Measurements from ENCODE around the gene ZNF222.
A peak's percentile ranks its signal among the peaks of the same experiment; 100 is the strongest.

ZNF222 gene

DNA sequence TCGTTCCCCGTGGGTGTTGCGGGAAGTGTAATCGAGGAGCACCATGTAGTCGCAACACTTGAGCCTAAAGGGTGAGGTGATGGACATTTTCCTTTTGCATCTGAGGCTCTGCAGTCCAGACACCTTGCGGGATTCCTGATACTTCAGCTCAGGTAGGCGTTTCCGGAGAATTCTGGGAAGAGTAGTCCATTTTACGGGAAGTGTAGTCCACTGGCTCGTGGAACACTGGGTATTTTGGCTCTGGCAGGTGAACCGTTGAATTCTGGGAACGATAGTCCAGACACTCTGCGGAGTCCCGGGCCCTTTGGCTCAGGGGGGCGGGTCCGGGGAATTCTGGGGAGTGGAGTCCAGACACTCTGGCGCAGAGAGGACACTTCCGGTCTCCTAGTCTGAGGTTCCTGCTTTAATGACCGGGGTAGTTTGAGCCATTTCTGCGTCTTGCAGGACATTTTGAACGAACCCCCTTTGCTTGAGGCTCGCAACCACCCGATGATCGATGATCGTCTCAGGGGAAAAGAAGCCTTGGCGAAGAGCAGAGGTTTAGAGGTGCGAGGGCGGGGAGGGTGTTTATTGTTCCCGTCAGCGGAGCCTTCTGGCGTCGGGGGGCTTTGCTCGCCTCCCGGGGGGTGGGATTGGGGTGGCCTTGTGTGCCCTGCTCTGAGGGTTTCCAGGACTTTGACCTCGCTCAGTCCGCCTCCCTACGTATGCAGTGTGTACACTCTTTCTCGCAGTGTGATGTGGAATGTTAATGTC, 26.6 kb downstream of the ZNF222 start, which contains the start of gene ZNF223:
Gene ZNF223 (plus strand): TSS at position 387 of the 753 bp plus-strand sequence. CDS start 3,141 bp downstream, outside the sequence.
- H3K27me3 ChIP-seq (ENCODE audit: control insufficient read depth, insufficient read depth, low read length), result no peaks in the 10 kb centered on the region; the same call in 1 of the 2 replicates
- H3K9ac ChIP-seq (ENCODE audit: low read depth, low read length), result peak within 1 kb of the TSS; percentile 75
- peaks cover 4% of the 10 kb centered on the region for H3K4me1 ChIP-seq (ENCODE audit: control insufficient read depth, insufficient read depth, low read length)
- H3K4me3 ChIP-seq (ENCODE audit: low read depth, low read length), result peak within 1 kb of the TSS; percentile 95
- peak within 1 kb of the TSS; percentile 76 for H3K27ac ChIP-seq (ENCODE audit: low read depth, low read length)
- H3K9me3 ChIP-seq (ENCODE audit: control insufficient read depth, insufficient read depth, low read length), result no peaks in the 10 kb centered on the region
- peaks cover under 1% of the 10 kb centered on the region; the same call in 1 of the 2 replicates for H3K36me3 ChIP-seq (ENCODE audit: control insufficient read depth, insufficient read depth, low read length)

DNA sequence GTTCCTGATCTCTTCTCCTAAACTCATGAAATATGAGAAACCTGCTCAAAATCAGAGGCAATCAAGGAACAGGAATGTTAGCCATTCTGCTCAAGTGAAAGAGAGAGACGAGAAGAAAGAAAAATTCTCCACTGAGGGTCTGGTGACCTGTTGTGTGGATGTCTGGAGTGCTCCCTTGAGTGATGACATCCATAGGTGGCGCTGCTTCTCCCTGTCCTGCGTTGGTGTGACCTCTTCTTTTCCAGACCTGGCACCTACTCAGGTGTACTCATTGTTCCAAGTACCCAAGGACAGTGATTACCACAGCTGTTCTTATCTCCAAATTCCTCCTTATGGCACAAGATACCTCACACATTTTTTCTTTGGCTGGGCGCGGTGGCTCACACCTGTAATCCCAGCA, 30.7 kb downstream of the ZNF222 start:
- Histone ChIP-seq H3K36me3 (ENCODE audit: control insufficient read depth, insufficient read depth, low read length) (peaks cover 35% of the 10 kb centered on the region), H3K4me3 (ENCODE audit: low read depth, low read length) (no peak overlapping the region), H3K9me3 (ENCODE audit: control insufficient read depth, insufficient read depth, low read length) (no peaks in the 10 kb centered on the region), H3K27me3 (ENCODE audit: control insufficient read depth, insufficient read depth, low read length) (no peaks in the 10 kb centered on the region), H3K27ac (ENCODE audit: low read depth, low read length) (no peak overlapping the region), H3K9ac (ENCODE audit: low read depth, low read length) (no peak overlapping the region), H3K4me1 (ENCODE audit: control insufficient read depth, insufficient read depth, low read length) (peaks cover 4% of the 10 kb centered on the region)

DNA sequence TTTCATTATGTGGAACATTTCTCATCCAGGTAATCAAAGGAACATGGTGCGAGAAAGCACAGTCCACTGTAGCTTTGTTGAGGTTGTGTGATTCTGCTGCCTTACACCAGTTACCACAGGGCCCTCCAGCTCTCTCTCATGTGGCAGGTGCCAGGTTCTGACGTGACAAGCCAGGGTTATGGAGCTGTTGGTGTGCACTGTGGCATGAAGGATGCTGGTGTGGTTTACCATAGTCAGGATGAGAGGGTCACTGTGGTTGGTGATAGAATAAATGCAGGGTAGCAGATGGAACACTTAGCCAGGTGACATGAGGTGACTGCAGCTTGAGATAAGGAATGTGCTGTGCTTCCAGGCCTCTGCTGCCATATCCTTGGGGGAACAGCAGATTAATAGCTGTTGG, 34.0 kb downstream of the ZNF222 start:
- Histone ChIP-seq H3K9me3 (ENCODE audit: control insufficient read depth, insufficient read depth, low read length) (no peaks in the 10 kb centered on the region), H3K4me1 (ENCODE audit: control insufficient read depth, insufficient read depth, low read length) (no peaks in the 10 kb centered on the region), H3K36me3 (ENCODE audit: control insufficient read depth, insufficient read depth, low read length) (peaks cover 69% of the 10 kb centered on the region), H3K27me3 (ENCODE audit: control insufficient read depth, insufficient read depth, low read length) (no peaks in the 10 kb centered on the region), H3K27ac (ENCODE audit: low read depth, low read length) (no peak overlapping the region), H3K9ac (ENCODE audit: low read depth, low read length) (no peak overlapping the region), H3K4me3 (ENCODE audit: low read depth, low read length) (no peak overlapping the region)

DNA sequence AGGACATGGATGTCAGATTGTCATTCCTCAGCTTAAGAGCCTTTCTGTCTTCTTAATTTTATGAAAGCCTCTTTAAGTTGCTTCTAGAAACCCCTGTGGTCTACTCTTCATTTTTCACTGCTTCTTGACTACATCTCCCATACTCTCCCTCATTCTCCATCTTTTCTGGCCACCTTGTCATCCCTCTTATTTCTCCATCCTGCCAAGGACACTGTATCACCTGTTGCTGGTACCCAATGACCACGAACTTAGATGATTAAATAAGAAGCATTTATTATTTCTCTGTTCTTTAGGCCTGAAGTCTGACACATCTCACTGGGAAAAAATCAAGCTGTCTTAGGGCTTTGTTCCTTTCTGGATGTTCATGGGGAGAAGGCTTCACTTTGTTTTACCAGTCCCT, 35.9 kb downstream of the ZNF222 start:
- Histone ChIP-seq H3K4me3 (ENCODE audit: low read depth, low read length) (no peak overlapping the region), H3K4me1 (ENCODE audit: control insufficient read depth, insufficient read depth, low read length) (no peaks in the 10 kb centered on the region), H3K9ac (ENCODE audit: low read depth, low read length) (no peak overlapping the region), H3K36me3 (ENCODE audit: control insufficient read depth, insufficient read depth, low read length) (peaks cover 84% of the 10 kb centered on the region), H3K27me3 (ENCODE audit: control insufficient read depth, insufficient read depth, low read length) (no peaks in the 10 kb centered on the region), H3K27ac (ENCODE audit: low read depth, low read length) (no peak overlapping the region), H3K9me3 (ENCODE audit: control insufficient read depth, insufficient read depth, low read length) (peaks cover 10% of the 10 kb centered on the region)

DNA sequence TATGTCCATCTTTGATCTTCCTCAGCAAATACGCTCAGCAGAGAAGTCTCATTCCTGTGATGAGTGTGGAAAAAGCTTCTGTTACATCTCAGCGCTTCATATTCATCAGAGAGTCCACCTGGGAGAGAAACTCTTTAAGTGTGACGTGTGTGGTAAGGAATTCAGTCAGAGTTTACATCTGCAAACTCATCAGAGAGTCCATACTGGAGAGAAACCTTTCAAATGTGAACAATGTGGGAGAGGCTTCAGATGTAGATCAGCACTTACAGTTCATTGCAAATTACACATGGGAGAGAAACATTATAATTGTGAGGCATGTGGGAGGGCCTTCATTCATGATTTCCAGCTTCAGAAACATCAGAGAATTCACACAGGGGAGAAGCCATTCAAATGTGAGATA, 41.1 kb downstream of the ZNF222 start:
- Histone ChIP-seq H3K27ac (ENCODE audit: low read depth, low read length) (no peak overlapping the region), H3K36me3 (ENCODE audit: control insufficient read depth, insufficient read depth, low read length) (peaks cover 66% of the 10 kb centered on the region), H3K4me3 (ENCODE audit: low read depth, low read length) (no peak overlapping the region), H3K9me3 (ENCODE audit: control insufficient read depth, insufficient read depth, low read length) (peaks cover 15% of the 10 kb centered on the region), H3K9ac (ENCODE audit: low read depth, low read length) (no peak overlapping the region), H3K4me1 (ENCODE audit: control insufficient read depth, insufficient read depth, low read length) (no peaks in the 10 kb centered on the region), H3K27me3 (ENCODE audit: control insufficient read depth, insufficient read depth, low read length) (no peaks in the 10 kb centered on the region)

DNA sequence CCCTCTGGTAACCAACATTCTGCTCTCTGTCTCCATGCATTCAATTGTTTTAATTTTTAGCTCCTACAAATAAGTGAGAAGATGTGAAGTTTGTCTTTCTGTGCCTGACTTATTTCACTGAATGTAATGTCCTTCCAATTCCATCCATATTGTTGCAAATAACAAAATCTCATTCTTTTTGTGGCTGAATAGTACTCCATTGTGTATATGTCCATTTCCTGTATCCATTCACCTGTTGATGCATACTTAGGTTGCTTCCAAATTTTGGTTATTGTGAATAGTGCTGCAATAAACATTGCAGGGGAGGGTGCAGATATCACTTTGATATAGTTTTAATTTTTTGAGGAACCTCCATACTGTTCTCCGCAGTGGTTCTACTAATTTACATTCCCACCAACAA, 44.2 kb downstream of the ZNF222 start:
- peaks cover 35% of the 10 kb centered on the region for H3K36me3 ChIP-seq (ENCODE audit: control insufficient read depth, insufficient read depth, low read length)
- H3K9me3 ChIP-seq (ENCODE audit: control insufficient read depth, insufficient read depth, low read length), result peaks cover 15% of the 10 kb centered on the region
- H3K4me3 ChIP-seq (ENCODE audit: low read depth, low read length), result no peak overlapping the region
- no peak overlapping the region for H3K9ac ChIP-seq (ENCODE audit: low read depth, low read length)
- H3K27me3 ChIP-seq (ENCODE audit: control insufficient read depth, insufficient read depth, low read length), result peaks cover 9% of the 10 kb centered on the region
- 0 out of 2 replicates have a peak, but pooled peaks cover 3% of the 10 kb centered on the region for H3K4me1 ChIP-seq (ENCODE audit: control insufficient read depth, insufficient read depth, low read length)
- no peak overlapping the region for H3K27ac ChIP-seq (ENCODE audit: low read depth, low read length)

DNA sequence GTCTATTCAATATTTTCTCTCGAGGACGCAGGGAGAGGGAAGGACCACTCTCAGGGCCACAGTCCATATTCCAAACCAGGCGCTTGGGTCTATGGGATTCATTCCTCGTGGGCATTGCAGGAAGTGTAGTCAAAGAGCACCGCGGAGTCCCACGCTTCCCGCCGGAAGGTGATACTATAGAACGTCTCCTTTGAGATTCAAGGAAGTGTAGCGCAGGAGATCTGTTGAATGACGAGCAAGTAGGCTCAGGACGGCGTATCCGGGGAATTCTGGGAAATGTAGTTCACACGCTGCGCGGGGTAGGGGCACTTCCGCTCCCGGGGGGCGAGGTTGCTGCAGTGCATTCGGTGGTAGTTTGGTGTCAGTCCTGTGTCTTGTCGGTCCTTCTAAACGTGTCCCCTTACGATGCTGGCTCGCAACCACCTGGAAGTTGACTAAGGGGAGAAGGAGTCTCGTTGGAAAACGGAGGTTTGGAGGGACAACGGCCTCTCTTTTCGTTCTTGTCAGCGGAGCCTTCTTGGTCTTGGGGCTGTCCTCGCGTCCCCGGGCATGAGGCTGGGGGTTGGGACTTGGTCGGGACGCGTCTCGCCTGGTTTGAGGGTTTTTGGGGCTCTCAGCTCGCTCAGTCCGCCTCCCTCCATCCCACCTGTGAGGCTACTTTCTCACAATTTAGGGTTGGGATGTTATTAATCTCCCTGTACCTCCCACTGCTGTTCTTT, 46.8 kb downstream of the ZNF222 start, which contains the start of gene ZNF284:
Gene ZNF284 (plus strand): TSS at position 336 of the 719 bp plus-strand sequence. CDS start 4,231 bp downstream, outside the sequence.
- H3K4me1 ChIP-seq (ENCODE audit: control insufficient read depth, insufficient read depth, low read length), result 0 out of 2 replicates have a peak, but pooled peaks cover 3% of the 10 kb centered on the region
- H3K4me3 ChIP-seq (ENCODE audit: low read depth, low read length), result peak within 1 kb of the TSS; percentile 75
- H3K27ac ChIP-seq (ENCODE audit: low read depth, low read length), result no peak within 1 kb of the TSS
- H3K9ac ChIP-seq (ENCODE audit: low read depth, low read length), result 0 out of 2 replicates have a peak within 1 kb of the TSS, but pooled peaks have one; percentile 18
- H3K27me3 ChIP-seq (ENCODE audit: control insufficient read depth, insufficient read depth, low read length), result peaks cover 9% of the 10 kb centered on the region
- H3K9me3 ChIP-seq (ENCODE audit: control insufficient read depth, insufficient read depth, low read length), result no peaks in the 10 kb centered on the region
- H3K36me3 ChIP-seq (ENCODE audit: control insufficient read depth, insufficient read depth, low read length), result peaks cover 12% of the 10 kb centered on the region

DNA sequence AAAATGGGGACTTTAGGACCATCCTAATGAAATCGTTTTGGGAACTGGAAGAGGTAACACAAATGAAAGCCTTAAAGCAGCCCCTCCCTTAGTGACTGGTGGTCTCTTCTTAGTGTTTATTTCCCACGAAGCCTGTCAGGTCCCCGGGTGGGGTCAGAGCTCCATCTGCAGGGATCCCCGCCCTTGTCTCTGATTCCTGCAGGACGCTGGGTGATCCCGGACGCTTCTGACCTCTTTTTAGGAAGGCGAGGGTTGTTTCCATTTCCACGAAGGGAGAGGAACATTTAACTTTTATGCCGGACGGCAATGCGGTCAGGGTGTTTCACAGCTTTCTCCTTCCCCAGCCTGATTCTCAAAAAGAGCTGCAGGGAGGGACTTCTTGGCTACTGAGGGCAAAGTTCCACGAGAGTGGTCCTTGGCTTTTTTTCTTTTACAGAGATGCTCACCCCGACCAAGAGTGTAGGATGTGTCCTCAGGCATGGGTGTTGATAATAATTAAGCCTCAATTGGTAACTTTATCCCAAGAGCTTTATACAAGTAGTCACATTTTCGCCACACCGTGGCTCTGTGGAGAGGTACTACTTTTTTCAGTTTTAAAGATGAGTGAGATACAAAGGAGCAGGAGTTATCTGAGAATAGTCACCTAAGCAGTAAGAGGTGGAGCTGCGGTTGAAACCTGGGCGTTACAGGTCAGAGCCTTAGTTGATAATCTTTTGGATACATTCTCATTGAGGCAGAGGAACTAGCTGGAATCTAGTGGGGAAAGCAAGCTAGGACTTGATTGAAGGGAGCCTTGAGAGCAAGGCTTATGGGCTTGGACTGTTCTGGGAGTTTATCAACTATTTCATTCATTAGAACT, 47.6 kb downstream of the ZNF222 start:
- no peak overlapping the region for H3K27ac ChIP-seq (ENCODE audit: low read depth, low read length)
- no peaks in the 10 kb centered on the region for H3K9me3 ChIP-seq (ENCODE audit: control insufficient read depth, insufficient read depth, low read length)
- 0 out of 2 replicates have a peak, but pooled peaks cover 3% of the 10 kb centered on the region for H3K4me1 ChIP-seq (ENCODE audit: control insufficient read depth, insufficient read depth, low read length)
- H3K4me3 ChIP-seq (ENCODE audit: low read depth, low read length), result peak overlapping the region; percentile 75
- H3K36me3 ChIP-seq (ENCODE audit: control insufficient read depth, insufficient read depth, low read length), result peaks cover 8% of the 10 kb centered on the region; the same call in 1 of the 2 replicates
- H3K27me3 ChIP-seq (ENCODE audit: control insufficient read depth, insufficient read depth, low read length), result peaks cover 9% of the 10 kb centered on the region
- no peak overlapping the region for H3K9ac ChIP-seq (ENCODE audit: low read depth, low read length)

DNA sequence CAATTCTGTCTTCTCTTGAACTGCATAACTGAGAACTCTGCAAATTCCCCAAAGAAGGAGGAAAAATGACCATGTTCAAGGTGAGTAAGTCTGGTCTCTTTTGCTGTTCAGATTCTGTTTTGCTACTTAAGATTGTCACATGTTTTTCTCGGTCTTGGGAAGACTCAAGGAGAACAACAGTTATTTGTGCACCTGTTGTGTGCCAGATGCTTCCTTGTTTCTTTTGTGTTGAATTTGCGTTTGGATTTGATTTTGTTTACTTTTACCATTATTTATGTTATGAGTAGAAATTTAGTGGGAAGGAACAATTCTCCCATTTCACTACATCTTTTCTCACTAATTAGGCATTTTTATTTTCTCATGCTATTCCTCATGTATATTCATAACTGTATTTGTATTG, 51.1 kb downstream of the ZNF222 start:
- Histone ChIP-seq H3K9ac (ENCODE audit: low read depth, low read length) (no peak overlapping the region), H3K27ac (ENCODE audit: low read depth, low read length) (no peak overlapping the region), H3K4me1 (ENCODE audit: control insufficient read depth, insufficient read depth, low read length) (0 out of 2 replicates have a peak, but pooled peaks cover 3% of the 10 kb centered on the region), H3K27me3 (ENCODE audit: control insufficient read depth, insufficient read depth, low read length) (peaks cover 9% of the 10 kb centered on the region), H3K36me3 (ENCODE audit: control insufficient read depth, insufficient read depth, low read length) (peaks cover 12% of the 10 kb centered on the region; the same call in 1 of the 2 replicates), H3K9me3 (ENCODE audit: control insufficient read depth, insufficient read depth, low read length) (no peaks in the 10 kb centered on the region), H3K4me3 (ENCODE audit: low read depth, low read length) (no peak overlapping the region)
